ENCODE data around the gene AEBP1.

The AEBP1 gene

GRCh38 chr7:44103923-44104859, at the start of gene AEBP1:
Gene AEBP1 (plus strand): TSS chr7:44104345. CDS start chr7:44104666, 321 bp downstream.
- no peak for DNase-seq

GRCh38 chr7:44056681-44057080, 47.5 kb upstream of the AEBP1 start:
- DNase-seq = no peak

- DNase-seq = no peak
Measured at GRCh38 chr7:44057181-44057848, 46.8 kb upstream of the AEBP1 start.

- DNase-seq = no peak
Measured at GRCh38 chr7:44057849-44058758, 46.0 kb upstream of the AEBP1 start.

- no peak for DNase-seq
Measured at GRCh38 chr7:44058759-44059218, 45.4 kb upstream of the AEBP1 start.

GRCh38 chr7:44059219-44060090, 44.7 kb upstream of the AEBP1 start:
- DNase-seq = no peak

- no peak for DNase-seq
Measured at GRCh38 chr7:44060091-44060947, 43.8 kb upstream of the AEBP1 start.

- DNase-seq = no peak
Measured at GRCh38 chr7:44060948-44061644, 43.0 kb upstream of the AEBP1 start.

- no peak for DNase-seq
Measured at GRCh38 chr7:44061645-44062179, 42.4 kb upstream of the AEBP1 start.

- no peak for DNase-seq
Measured at GRCh38 chr7:44062180-44062902, 41.8 kb upstream of the AEBP1 start.

GRCh38 chr7:44062903-44063295, 41.2 kb upstream of the AEBP1 start:
- no peak for DNase-seq

- DNase-seq = no peak
Measured at GRCh38 chr7:44063547-44063893, 40.6 kb upstream of the AEBP1 start.

- DNase-seq = no peak
Measured at GRCh38 chr7:44063894-44064651, 40.1 kb upstream of the AEBP1 start.

- DNase-seq = no peak
Measured at GRCh38 chr7:44064791-44065430, 39.2 kb upstream of the AEBP1 start.

- no peak for DNase-seq
Measured at GRCh38 chr7:44065431-44066110, 38.6 kb upstream of the AEBP1 start, which contains the start of gene PGAM2. Gene PGAM2 (minus strand): TSS chr7:44065567. CDS start chr7:44065529, 38 bp downstream.

- DNase-seq = no peak
Measured at GRCh38 chr7:44066111-44066460, 38.1 kb upstream of the AEBP1 start.

GRCh38 chr7:44066494-44067063, 37.6 kb upstream of the AEBP1 start:
- DNase-seq = no peak
